Activated naive CD4-positive, alpha-beta T cell (primary cell): ENCODE data around the gene BANF1.
A peak's percentile ranks its signal among the peaks of the same experiment; 100 is the strongest.

Source experiments
- DNase-seq, 4 experiments: peaks; one replicate each; lab custom pipeline; 2025; lab: John Stamatoyannopoulos, UW

BANF1 gene

GRCh38 chr11:66039765-66040164, 37.5 kb downstream of the BANF1 start:
- no peak for DNase-seq

GRCh38 chr11:66042227-66042995, 40.1 kb downstream of the BANF1 start:
- DNase-seq = no peak

- no peak for DNase-seq
Measured at GRCh38 chr11:66042996-66043906, 40.9 kb downstream of the BANF1 start.

- DNase-seq = no peak
Measured at GRCh38 chr11:66044757-66045156, 42.5 kb downstream of the BANF1 start.

GRCh38 chr11:66045177-66045639, 42.9 kb downstream of the BANF1 start:
- peak; percentile 51 to 77 (median 74) for DNase-seq

GRCh38 chr11:66046901-66047300, 44.6 kb downstream of the BANF1 start:
- DNase-seq = no peak

GRCh38 chr11:66047541-66048365, 45.5 kb downstream of the BANF1 start:
- no peak for DNase-seq

- no peak for DNase-seq
Measured at GRCh38 chr11:66048547-66049323, 46.4 kb downstream of the BANF1 start, which contains the start of gene GAL3ST3. Gene GAL3ST3 (minus strand): TSS chr11:66049161. CDS start chr11:66045415, 3,746 bp downstream.

- no peak for DNase-seq
Measured at GRCh38 chr11:66050581-66051231, 48.4 kb downstream of the BANF1 start.

GRCh38 chr11:66051371-66051765, 49.1 kb downstream of the BANF1 start:
- no peak for DNase-seq

- DNase-seq = peak; percentile 80 to 92 (median 88)
Measured at GRCh38 chr11:66051766-66052663, 49.7 kb downstream of the BANF1 start, which contains the start of gene SF3B2. Gene SF3B2 (plus strand): TSS chr11:66052364. CDS start chr11:66052385, 21 bp downstream.

- no peak for DNase-seq
Measured at GRCh38 chr11:66052664-66052982, 50.3 kb downstream of the BANF1 start.
